Small intestine (tissue), 7 donors: Measurements from ENCODE around the gene TRIM24. TPM values are rescaled to one million over a fixed set of nuclear protein-coding genes. Genes with fewer than 3 reads are reported as not detected.

Experiments
- DNase-seq, 2 donors: peaks; one replicate each; pipeline versions ENCODE4 v3.0.0 to v3.0.0-alpha.2; 2013
- FAIRE-seq: peaks from 2 replicates; lab custom pipeline; 2012; peaks lifted over from hg19 to GRCh38; lab: Jason Lieb, UNC
- H3K27ac ChIP-seq, 3 donors: one replicate each; pipeline ENCODE4 v1.5.1; 2013; ENCODE audit warnings: low read length in 2 of 3, mild to moderate bottlenecking in 2 of 3, control low read depth in 1 of 3, inconsistent platforms in 1 of 3, low read depth in 1 of 3, moderate library complexity in 1 of 3
- H3K27me3 ChIP-seq, 3 donors: one replicate each; pipeline ENCODE4 v1.6.1; 2013; ENCODE audit warnings: low read length in 3 of 3, inconsistent platforms in 1 of 3; ENCODE audit not compliant: control insufficient read depth in 3 of 3, insufficient read depth in 3 of 3
- H3K36me3 ChIP-seq, 3 donors: one replicate each; pipeline ENCODE4 v1.6.1; 2013; ENCODE audit warnings: low read length in 3 of 3, inconsistent platforms in 1 of 3, low read depth in 1 of 3, mild to moderate bottlenecking in 1 of 3, moderate library complexity in 1 of 3; ENCODE audit not compliant: control insufficient read depth in 3 of 3, insufficient read depth in 2 of 3
- H3K4me1 ChIP-seq, 3 donors: one replicate each; pipeline ENCODE4 v1.6.1; 2013; ENCODE audit warnings: low read length in 2 of 3, inconsistent platforms in 1 of 3, low read depth in 1 of 3, mild to moderate bottlenecking in 1 of 3, moderate library complexity in 1 of 3; ENCODE audit not compliant: control insufficient read depth in 3 of 3, insufficient read depth in 2 of 3
- H3K4me3 ChIP-seq, 3 donors: one replicate each; pipeline ENCODE4 v1.5.1; 2013; ENCODE audit warnings: low read length in 3 of 3, control low read depth in 1 of 3, inconsistent platforms in 1 of 3, low read depth in 1 of 3, mild to moderate bottlenecking in 1 of 3, moderate library complexity in 1 of 3
- H3K9me3 ChIP-seq, 2 donors: one replicate each; pipeline ENCODE4 v1.6.1; 2013; ENCODE audit warnings: low read depth in 1 of 2, low read length in 1 of 2; ENCODE audit not compliant: control insufficient read depth in 2 of 2, insufficient read depth in 1 of 2
- WGBS, 3 donors: extraction: QIAGEN DNeasy Blood & Tissue Kit; methylation state at CpG; one replicate each; pipeline ENCODE4 v1.1.7; 2013; 5-methylcytosine and 5-hydroxymethylcytosine counted together
- polyA plus RNA-seq, 4 donors: library from polyadenylated mRNA; stranded (reverse) in 3 of 4; unstranded in 1 of 4; fragments of 200-250 nt in 3 of 4; fragments of 120-200 nt in 1 of 4; gene quantifications; one replicate each; pipeline versions ENCODE4 v1.2.1 to v1.2.3, GENCODE V29; 2013
- donor health status: healthy with polysubstance abuse.
- donor health status: control.
- donor health status: control.
- donor health status: Bipolar disorder and iron deficiency.
- donor health status: healthy.

Gene TRIM24
- polyA plus RNA-seq, 4 donors, result 5.8 to 37.3 (median 9.8) TPM

- Histone ChIP-seq H3K36me3 (peaks cover 2 to 18% (median 10%) of the 10 kb centered on the region in 3 donors), H3K4me1 (no peaks in the 10 kb centered on the region), H3K4me3 (no peak overlapping the region), H3K27me3 (no peaks in the 10 kb centered on the region), H3K9me3 (peaks cover 0 to 17% of the 10 kb centered on the region in 2 donors), H3K27ac (no peak overlapping the region)
- WGBS, 3 donors, result 72 to 84% (median 73%) methylated on average over 2 of the region's 2 CpGs
- no peak for FAIRE-seq
- no peak for DNase-seq
Observed at GRCh38 chr7:138542183-138542582, 82.1 kb downstream of the TRIM24 start.

- DNase-seq (no peak), FAIRE-seq (no peak)
- Histone ChIP-seq H3K27me3 (no peaks in the 10 kb centered on the region), H3K9me3 (peaks cover 0 to 21% of the 10 kb centered on the region in 2 donors), H3K4me1 (no peaks in the 10 kb centered on the region), H3K36me3 (peaks cover 2 to 25% (median 8%) of the 10 kb centered on the region in 3 donors), H3K4me3 (no peak overlapping the region), H3K27ac (no peak overlapping the region)
- WGBS, 3 donors, result 97 to 100% (median 99%) methylated on average over 2 of the region's 2 CpGs
Observed at GRCh38 chr7:138543739-138544138, 83.7 kb downstream of the TRIM24 start.

DNA sequence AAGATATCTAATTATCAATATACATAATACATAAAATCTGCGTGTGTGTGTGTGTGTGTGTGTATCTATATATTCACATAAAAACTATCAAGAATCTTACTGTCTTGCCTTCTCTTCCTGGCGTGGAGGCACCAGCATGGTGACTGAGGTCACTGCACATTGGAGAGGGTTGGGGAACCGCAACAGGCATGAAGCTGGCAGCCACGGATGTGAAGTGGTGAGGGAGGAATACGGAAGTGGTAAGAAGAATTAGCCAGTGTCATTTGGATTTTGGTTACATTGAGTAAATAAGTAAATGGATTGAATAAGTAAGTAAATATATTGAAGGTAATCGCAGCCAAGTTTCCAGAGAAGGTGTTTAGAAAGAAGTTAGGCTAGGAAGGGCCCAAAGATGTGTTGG, 85.1 kb downstream of the TRIM24 start:
- no peaks in the 10 kb centered on the region for H3K27me3 ChIP-seq
- H3K4me1 ChIP-seq, result no peaks in the 10 kb centered on the region
- FAIRE-seq (no peak), DNase-seq (no peak)
- 80 to 81% (median 81%) methylated on average over 6 of the region's 6 CpGs for WGBS, 3 donors
- H3K27ac ChIP-seq, result no peak overlapping the region
- H3K4me3 ChIP-seq, result no peak overlapping the region
- H3K9me3 ChIP-seq, result peaks cover 0 to 23% of the 10 kb centered on the region in 2 donors
- peaks cover 2 to 21% (median 8%) of the 10 kb centered on the region in 3 donors for H3K36me3 ChIP-seq

DNA sequence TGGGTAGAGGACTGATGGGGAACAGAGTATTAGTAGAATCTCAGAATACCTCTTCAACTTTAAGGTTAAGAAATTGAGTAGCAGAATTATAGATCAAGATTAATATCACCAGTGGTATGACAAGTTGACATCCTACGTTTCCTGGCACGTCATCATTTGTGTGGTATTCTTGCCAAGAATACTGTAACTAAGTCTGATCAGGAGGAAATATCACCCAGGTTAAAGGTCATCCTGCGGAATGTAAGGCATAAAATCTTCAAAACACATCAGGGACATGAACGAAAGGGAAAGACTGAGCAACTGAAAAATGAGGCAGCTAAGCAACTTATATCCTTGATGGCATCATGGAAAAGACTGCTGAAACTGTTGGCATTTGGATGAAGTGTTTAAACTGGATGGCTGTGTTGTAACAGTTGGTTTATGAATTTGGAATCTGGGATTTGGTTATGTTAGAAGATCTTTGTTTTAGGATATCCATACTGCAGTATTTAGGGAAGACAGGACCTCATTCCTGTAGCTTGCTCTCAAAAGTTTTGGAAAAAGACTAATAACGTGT, 86.1 kb downstream of the TRIM24 start:
- H3K36me3 ChIP-seq, result peaks cover 2 to 19% (median 10%) of the 10 kb centered on the region in 3 donors
- H3K27ac ChIP-seq, result no peak overlapping the region
- DNase-seq (no peak), FAIRE-seq (no peak)
- H3K9me3 ChIP-seq, result peaks cover 0 to 26% of the 10 kb centered on the region in 2 donors
- no peak overlapping the region for H3K4me3 ChIP-seq
- H3K27me3 ChIP-seq, result no peaks in the 10 kb centered on the region
- WGBS, 3 donors, result 68 to 76% (median 73%) methylated on average over 5 of the region's 5 CpGs
- no peaks in the 10 kb centered on the region for H3K4me1 ChIP-seq

DNA sequence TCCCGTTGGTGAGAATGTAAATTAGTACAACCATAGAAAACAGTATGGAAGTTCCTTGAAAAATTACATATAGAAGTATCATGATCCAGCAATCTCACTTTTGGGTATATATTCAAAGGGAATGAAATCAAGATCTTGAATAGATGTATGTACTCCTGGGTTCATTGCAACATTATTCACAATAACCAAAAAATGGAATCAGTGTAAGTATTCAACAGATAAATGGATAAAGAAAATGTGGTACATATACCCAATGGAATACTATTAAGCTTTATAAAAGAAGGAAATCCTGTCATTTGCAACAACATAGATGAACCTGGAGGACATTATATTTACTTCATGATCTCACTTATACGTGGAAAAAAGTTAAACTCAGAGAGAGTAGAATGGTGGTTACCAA, 86.8 kb downstream of the TRIM24 start:
- Histone ChIP-seq H3K9me3 (peaks cover 0 to 26% of the 10 kb centered on the region in 2 donors), H3K27me3 (no peaks in the 10 kb centered on the region), H3K27ac (no peak overlapping the region), H3K36me3 (peaks cover 2 to 20% (median 12%) of the 10 kb centered on the region in 3 donors), H3K4me3 (no peak overlapping the region), H3K4me1 (no peaks in the 10 kb centered on the region)
- FAIRE-seq (no peak), DNase-seq (no peak)
- WGBS, 3 donors, result 94 to 97% (median 97%) methylated on average over 2 of the region's 2 CpGs

GRCh38 chr7:138549082-138549481, 89.0 kb downstream of the TRIM24 start:
- Histone ChIP-seq H3K4me1 (no peaks in the 10 kb centered on the region), H3K9me3 (peaks cover 0 to 29% of the 10 kb centered on the region in 2 donors), H3K4me3 (no peak overlapping the region), H3K36me3 (peaks cover 7 to 20% (median 13%) of the 10 kb centered on the region in 3 donors), H3K27ac (no peak overlapping the region), H3K27me3 (no peaks in the 10 kb centered on the region)
- 94 to 96% (median 94%) methylated on average over 1 of the region's 1 CpG for WGBS, 3 donors
- DNase-seq (no peak), FAIRE-seq (no peak)

- H3K36me3 ChIP-seq, result peaks cover 12 to 22% (median 18%) of the 10 kb centered on the region in 3 donors
- H3K9me3 ChIP-seq, result peaks cover 0 to 31% of the 10 kb centered on the region in 2 donors
- no peak for DNase-seq
- no peak overlapping the region for H3K27ac ChIP-seq
- H3K27me3 ChIP-seq, result no peaks in the 10 kb centered on the region
- WGBS, 3 donors, result 94 to 100% (median 97%) methylated on average over 3 of the region's 3 CpGs
- FAIRE-seq, result no peak
- no peak overlapping the region for H3K4me3 ChIP-seq
- H3K4me1 ChIP-seq, result no peaks in the 10 kb centered on the region
Observed at GRCh38 chr7:138550337-138550736, 90.3 kb downstream of the TRIM24 start.

DNA sequence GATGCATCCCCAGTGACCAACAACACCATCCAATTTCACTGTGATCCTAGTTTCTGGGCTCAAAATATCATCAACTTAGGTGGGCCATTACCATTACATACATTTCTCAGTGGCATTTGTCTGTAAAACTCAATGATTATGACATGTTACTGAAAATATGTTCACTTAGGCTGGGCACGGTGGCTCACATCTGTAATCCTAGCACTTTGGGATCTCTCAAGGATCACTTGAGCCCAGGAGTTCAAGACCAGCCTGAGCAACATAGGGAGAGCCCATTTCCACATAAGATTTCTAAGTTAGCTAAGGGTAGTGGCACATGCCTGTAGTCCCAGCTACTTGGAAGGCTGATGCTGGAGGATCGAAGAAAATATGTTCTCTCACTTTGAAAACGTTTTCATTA, 91.0 kb downstream of the TRIM24 start:
- peaks cover 9 to 26% (median 20%) of the 10 kb centered on the region in 3 donors for H3K36me3 ChIP-seq
- FAIRE-seq (no peak), DNase-seq (no peak)
- peaks cover 0 to 30% of the 10 kb centered on the region in 2 donors for H3K9me3 ChIP-seq
- no peak overlapping the region for H3K4me3 ChIP-seq
- WGBS, 3 donors, result 94 to 97% (median 94%) methylated on average over 3 of the region's 3 CpGs
- H3K27me3 ChIP-seq, result no peaks in the 10 kb centered on the region
- H3K27ac ChIP-seq, result no peak overlapping the region
- H3K4me1 ChIP-seq, result no peaks in the 10 kb centered on the region

DNA sequence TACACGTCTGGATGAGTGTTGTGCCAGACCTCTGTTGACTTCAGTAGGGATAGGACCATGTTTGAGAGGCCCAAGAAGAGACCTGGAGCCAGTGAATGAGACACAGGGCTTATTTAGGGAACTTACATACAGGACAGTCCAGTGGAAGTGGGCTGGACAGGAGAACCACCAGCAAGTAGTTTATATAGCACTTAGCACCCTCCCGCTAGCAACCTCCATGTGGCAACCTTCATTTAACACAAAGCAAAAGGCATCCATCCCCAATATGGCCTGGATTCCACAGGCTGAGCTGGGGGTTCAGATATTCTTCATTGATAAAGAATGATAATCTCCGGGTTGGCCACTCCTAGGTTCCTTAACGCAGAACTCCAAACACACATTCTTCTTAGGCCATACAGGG, 93.7 kb downstream of the TRIM24 start:
- FAIRE-seq, result no peak
- 94 to 97% (median 97%) methylated on average over 4 of the region's 4 CpGs for WGBS, 3 donors
- DNase-seq, result no peak
- no peak overlapping the region for H3K27ac ChIP-seq
- no peaks in the 10 kb centered on the region for H3K27me3 ChIP-seq
- H3K36me3 ChIP-seq, result peaks cover 12 to 37% (median 37%) of the 10 kb centered on the region in 3 donors
- no peak overlapping the region for H3K4me3 ChIP-seq
- H3K4me1 ChIP-seq, result no peaks in the 10 kb centered on the region
- peaks cover 2 to 48% of the 10 kb centered on the region in 2 donors for H3K9me3 ChIP-seq
